Measurements from ENCODE around the gene BACH2.

- TF ChIP-seq REST (IDR thresholded peaks at IDR 0.05; ENCODE audit: low read depth, low read length) (no peak), SMC3 (IDR thresholded peaks at IDR 0.05; ENCODE audit: low read depth, low read length) (no peak), TEAD4 (IDR thresholded peaks at IDR 0.05; ENCODE audit: borderline replicate concordance, insufficient read depth) (no peak), CTCF (IDR thresholded peaks at IDR 0.05) (no peak), POLR2AphosphoS5 (IDR thresholded peaks at IDR 0.05; ENCODE audit: low read depth, low read length) (no peak), CHD2 (IDR thresholded peaks at IDR 0.05; ENCODE audit: low read length, partially characterized antibody) (no peak), EZH2phosphoT487 (IDR thresholded peaks at IDR 0.05; ENCODE audit: borderline replicate concordance, low read depth) (no peak), TCF12 (IDR thresholded peaks at IDR 0.05) (no peak), FOSL2 (IDR thresholded peaks at IDR 0.05; ENCODE audit: borderline replicate concordance, low read depth) (no peak), EP300 (IDR thresholded peaks at IDR 0.05; ENCODE audit: borderline replicate concordance in 1 of 2, low read depth in 1 of 2, low read length in 1 of 2) (no peak), TAF1 (IDR thresholded peaks at IDR 0.05; ENCODE audit: borderline replicate concordance, low read depth, low read length) (no peak), USF1 (IDR thresholded peaks at IDR 0.05; ENCODE audit: borderline replicate concordance, low read depth) (no peak), JUND (IDR thresholded peaks at IDR 0.05) (no peak), YY1 (IDR thresholded peaks at IDR 0.05; ENCODE audit: low read depth) (no peak)
Observed at GRCh38 chr6:89950879-89951391, 345.7 kb downstream of the BACH2 start.

Data from SK-N-SH (cell line).